Measurements from ENCODE around the gene RAC3.

DNA sequence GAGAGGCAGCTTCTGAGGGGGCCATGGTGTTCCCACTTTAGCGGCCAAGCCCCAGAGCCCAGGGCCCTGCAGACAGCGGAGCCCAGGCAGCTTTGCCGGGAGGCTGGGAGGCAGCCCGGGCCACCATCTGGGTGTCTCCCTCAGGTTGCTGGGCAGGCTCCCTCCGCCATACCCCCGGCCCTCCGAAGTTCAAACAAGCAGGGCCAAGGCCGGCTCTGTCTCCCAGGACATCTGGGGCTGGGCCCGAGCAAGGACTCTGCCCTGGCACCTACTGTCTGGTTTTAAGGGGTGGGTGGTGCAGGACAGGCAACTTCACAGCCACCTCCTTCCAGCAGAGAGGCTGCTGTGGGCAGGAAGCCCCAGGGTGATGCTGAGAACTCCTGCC lies 31.5 kb downstream of the RAC3 start:
- TF ChIP-seq, protein P1, sequence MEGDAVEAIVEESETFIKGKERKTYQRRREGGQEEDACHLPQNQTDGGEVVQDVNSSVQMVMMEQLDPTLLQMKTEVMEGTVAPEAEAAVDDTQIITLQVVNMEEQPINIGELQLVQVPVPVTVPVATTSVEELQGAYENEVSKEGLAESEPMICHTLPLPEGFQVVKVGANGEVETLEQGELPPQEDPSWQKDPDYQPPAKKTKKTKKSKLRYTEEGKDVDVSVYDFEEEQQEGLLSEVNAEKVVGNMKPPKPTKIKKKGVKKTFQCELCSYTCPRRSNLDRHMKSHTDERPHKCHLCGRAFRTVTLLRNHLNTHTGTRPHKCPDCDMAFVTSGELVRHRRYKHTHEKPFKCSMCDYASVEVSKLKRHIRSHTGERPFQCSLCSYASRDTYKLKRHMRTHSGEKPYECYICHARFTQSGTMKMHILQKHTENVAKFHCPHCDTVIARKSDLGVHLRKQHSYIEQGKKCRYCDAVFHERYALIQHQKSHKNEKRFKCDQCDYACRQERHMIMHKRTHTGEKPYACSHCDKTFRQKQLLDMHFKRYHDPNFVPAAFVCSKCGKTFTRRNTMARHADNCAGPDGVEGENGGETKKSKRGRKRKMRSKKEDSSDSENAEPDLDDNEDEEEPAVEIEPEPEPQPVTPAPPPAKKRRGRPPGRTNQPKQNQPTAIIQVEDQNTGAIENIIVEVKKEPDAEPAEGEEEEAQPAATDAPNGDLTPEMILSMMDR (IDR thresholded peaks at IDR 0.05 in 4 of 5, conservative IDR thresholded peaks at IDR 0.05 in 1 of 5) = no peak
- no peak for TF ChIP-seq POLR2A (IDR thresholded peaks at IDR 0.05)

Measured in gastrocnemius medialis (tissue), 4 donors.